Esophagus muscularis mucosa (tissue), 3 donors: Measurements from ENCODE around the gene GALNT18.

Experiments
- CTCF ChIP-seq, 3 experiments: fragments of 200-600 bp in 2 of 3; fragments of 450-650 bp in 1 of 3; sonication (generic) in 2 of 3; IDR thresholded peaks; one replicate each; pipeline ENCODE4 v1.5.1; 2017 to 2019; ENCODE audit warnings: antibody characterized with exemption in 3 of 3, mild to moderate bottlenecking in 2 of 3, moderate library complexity in 1 of 3
- EP300 ChIP-seq: sonication (generic); formaldehyde crosslinking; IDR thresholded peaks from one replicate; pipeline ENCODE4 v1.6.1; 2017; ENCODE audit warnings: antibody characterized with exemption

GRCh38 chr11:11444804-11445131, 177.0 kb downstream of the GALNT18 start:
- TF ChIP-seq EP300: no peak
- no peak for TF ChIP-seq CTCF (IDR thresholded peaks at IDR 0.05)
